H1 (cell line): ENCODE measurements around the gene DGKH. TPM values are rescaled to one million over a fixed set of nuclear protein-coding genes. Genes with fewer than 3 reads are reported as not detected.

Experiments
- CTCF ChIA-PET: fragments of 300-600 bp; sonication (Branson Sonifier 250); formaldehyde crosslinking; loops from one replicate; lab custom pipeline; 2021; ENCODE audit not compliant: partially characterized antibody; lab: Charles Lee
- POLR2A ChIA-PET: fragments of 300-600 bp; sonication (Branson Sonifier 250); formaldehyde crosslinking; loops from one replicate; lab custom pipeline; 2021; ENCODE audit warnings: inconsistent platforms; ENCODE audit not compliant: partially characterized antibody; lab: Charles Lee
- DNase-seq, 2 experiments: peaks; one replicate each; pipeline versions ENCODE4 v3.0.0 to v3.0.0-alpha.2; 2010 to 2022; ENCODE audit warnings: low spot score in 2 of 2, low read depth in 1 of 2, mixed read lengths in 1 of 2
- FAIRE-seq: peaks from 2 replicates; lab custom pipeline; 2011; peaks lifted over from hg19 to GRCh38; lab: Jason Lieb, UNC
- H2AFZ ChIP-seq: 2 replicates; pipeline ENCODE4 v1.8.1; 2012; ENCODE audit warnings: low read length, inconsistent platforms
- H2AK5ac ChIP-seq: 2 replicates; pipeline ENCODE4 v1.6.1; 2013; ENCODE audit warnings: low read depth, low read length
- H2BK120ac ChIP-seq: replicated peaks from 2 replicates; pipeline ENCODE3; 2013; ENCODE audit warnings: low read depth, low read length, inconsistent platforms
- H2BK12ac ChIP-seq: 2 replicates; pipeline ENCODE4 v1.6.1; 2013; ENCODE audit warnings: low read depth, low read length
- H2BK15ac ChIP-seq: 2 replicates; pipeline ENCODE4 v1.6.1; 2013; ENCODE audit warnings: low read length
- H2BK20ac ChIP-seq: 2 replicates; pipeline ENCODE4 v1.6.1; 2013; ENCODE audit warnings: low read length
- H2BK5ac ChIP-seq: 2 replicates; pipeline ENCODE4 v1.6.1; 2013; ENCODE audit warnings: low read depth, low read length
- H3K14ac ChIP-seq: 2 replicates; pipeline ENCODE4 v1.6.1; 2013; ENCODE audit warnings: inconsistent platforms; ENCODE audit not compliant: insufficient read length
- H3K18ac ChIP-seq: 2 replicates; pipeline ENCODE4 v1.6.1; 2013; ENCODE audit warnings: low read length; ENCODE audit errors: extremely low read depth
- H3K23ac ChIP-seq: 2 replicates; pipeline ENCODE4 v1.6.1; 2013; ENCODE audit warnings: inconsistent platforms; ENCODE audit not compliant: insufficient read length
- H3K23me2 ChIP-seq: 2 replicates; pipeline ENCODE4 v1.6.1; 2013; ENCODE audit warnings: low read depth, low read length
- H3K27ac ChIP-seq: 2 replicates; pipeline ENCODE4 v1.6.1; 2011; ENCODE audit warnings: low read depth, low read length, inconsistent platforms
- H3K27me3 ChIP-seq, 4 experiments: replicated peaks in 1 of 4; 1 replicate in 1 of 4; 2 replicates in 3 of 4; pipeline versions ENCODE4 v1.6.1 to v1.8.1; 2011 to 2013; ENCODE audit warnings: low read length in 3 of 4, mild to moderate bottlenecking in 3 of 4, inconsistent platforms in 2 of 4, mixed read lengths in 2 of 4, moderate library complexity in 1 of 4; ENCODE audit not compliant: control insufficient read depth in 3 of 4, insufficient read depth in 3 of 4; ENCODE audit errors: extremely low read depth in 1 of 4
- H3K36me3 ChIP-seq, 4 experiments: 2 replicates each; pipeline versions ENCODE4 v1.6.1 to v1.8.1; 2011 to 2013; ENCODE audit warnings: mild to moderate bottlenecking in 4 of 4, low read length in 3 of 4, moderate library complexity in 2 of 4, control low read depth in 1 of 4, inconsistent platforms in 1 of 4; ENCODE audit not compliant: insufficient read depth in 4 of 4, control insufficient read depth in 2 of 4
- H3K4ac ChIP-seq: replicated peaks from 2 replicates; pipeline ENCODE3; 2013; ENCODE audit warnings: low read length, low read depth, mixed read lengths, inconsistent platforms; ENCODE audit not compliant: insufficient read length
- H3K4me1 ChIP-seq, 4 experiments: replicated peaks in 1 of 4; 1 replicate in 1 of 4; 2 replicates in 3 of 4; pipeline versions ENCODE4 v1.6.1 to v1.8.1; 2011 to 2013; ENCODE audit warnings: low read length in 3 of 4, inconsistent platforms in 2 of 4, mixed read lengths in 1 of 4; ENCODE audit not compliant: insufficient read depth in 4 of 4, control insufficient read depth in 3 of 4
- H3K4me2 ChIP-seq, 2 experiments: 2 replicates each; pipeline versions ENCODE4 v1.6.1 to v1.8.1; 2011 to 2013; ENCODE audit warnings: low read depth in 2 of 2, low read length in 2 of 2, control low read depth in 1 of 2, inconsistent platforms in 1 of 2, mild to moderate bottlenecking in 1 of 2; ENCODE audit not compliant: insufficient read depth in 1 of 2
- H3K4me3 ChIP-seq, 4 experiments: fragments of 200-600, 300-600 bp in 1 of 4; sonication (generic), shearing (Covaris generic), sonication (Bioruptor Twin) in 1 of 4; 2 replicates each; pipeline versions ENCODE4 v1.5.1 to v1.8.1; 2011 to 2016; ENCODE audit warnings: low read length in 4 of 4, low read depth in 3 of 4, control low read depth in 2 of 4, inconsistent platforms in 2 of 4, mild to moderate bottlenecking in 2 of 4, mixed read lengths in 1 of 4, moderate library complexity in 1 of 4; ENCODE audit not compliant: insufficient read depth in 2 of 4; ENCODE audit errors: extremely low read depth in 1 of 4
- H3K56ac ChIP-seq: replicated peaks from 2 replicates; pipeline ENCODE3; 2013; ENCODE audit warnings: low read depth, mild to moderate bottlenecking, mixed read lengths, low read length, inconsistent platforms; ENCODE audit not compliant: insufficient read length
- H3K79me1 ChIP-seq: 2 replicates; pipeline ENCODE4 v1.6.1; 2013; ENCODE audit warnings: low read depth, low read length, control low read depth
- H3K79me2 ChIP-seq, 2 experiments: 2 replicates each; pipeline versions ENCODE4 v1.6.1 to v1.8.1; 2012 to 2013; ENCODE audit warnings: low read length in 2 of 2, mild to moderate bottlenecking in 2 of 2, inconsistent platforms in 1 of 2; ENCODE audit not compliant: insufficient read depth in 2 of 2, control insufficient read depth in 1 of 2
- H3K9ac ChIP-seq, 4 experiments: replicated peaks in 1 of 4; 1 replicate in 1 of 4; 2 replicates in 3 of 4; pipeline versions ENCODE4 v1.6.1 to v1.8.1; 2011 to 2013; ENCODE audit warnings: low read depth in 3 of 4, low read length in 3 of 4, control low read depth in 2 of 4, mild to moderate bottlenecking in 2 of 4, moderate library complexity in 2 of 4, inconsistent platforms in 1 of 4; ENCODE audit errors: extremely low read depth in 1 of 4
- H3K9me3 ChIP-seq, 2 experiments: 2 replicates each; pipeline versions ENCODE4 v1.6.1 to v1.8.1; 2012 to 2013; ENCODE audit warnings: mild to moderate bottlenecking in 2 of 2, moderate library complexity in 2 of 2, control low read depth in 1 of 2, inconsistent platforms in 1 of 2, low read depth in 1 of 2, low read length in 1 of 2, mixed read lengths in 1 of 2; ENCODE audit not compliant: insufficient read depth in 2 of 2
- H4K20me1 ChIP-seq, 2 experiments: replicated peaks in 1 of 2; 2 replicates each; pipeline versions ENCODE3 to v1.8.1; 2011 to 2013; ENCODE audit warnings: inconsistent platforms in 2 of 2, low read length in 2 of 2, mild to moderate bottlenecking in 1 of 2; ENCODE audit not compliant: insufficient read depth in 2 of 2, control insufficient read depth in 1 of 2
- H4K5ac ChIP-seq: 2 replicates; pipeline ENCODE4 v1.6.1; 2013; ENCODE audit warnings: low read length, low read depth, mixed read lengths, inconsistent platforms; ENCODE audit not compliant: insufficient read length
- H4K8ac ChIP-seq: 2 replicates; pipeline ENCODE4 v1.8.0; 2013; ENCODE audit warnings: mild to moderate bottlenecking, moderate library complexity, low read length, inconsistent platforms; ENCODE audit not compliant: insufficient read depth; ENCODE audit errors: extremely low read depth
- H4K91ac ChIP-seq: replicated peaks from 2 replicates; pipeline ENCODE3; 2013; ENCODE audit warnings: low read length, mixed read lengths, inconsistent platforms; ENCODE audit not compliant: insufficient read length
- CBX8 ChIP-seq: fragments of 300-800, 300-1000 bp; sonication (generic); IDR thresholded peaks from 2 replicates; pipeline ENCODE4 v1.7.1; 2016; ENCODE audit warnings: low read depth, low read length, borderline replicate concordance
- CREB1 ChIP-seq: IDR thresholded peaks from 2 replicates; pipeline ENCODE4 v1.6.1; 2012; ENCODE audit warnings: inconsistent platforms
- CTCF ChIP-seq, 3 experiments: IDR thresholded peaks; 1 replicate in 2 of 3; 2 replicates in 1 of 3; pipeline versions ENCODE4 v1.5.1 to v1.6.1; 2011; ENCODE audit warnings: low read length in 3 of 3, mild to moderate bottlenecking in 3 of 3, inconsistent platforms in 2 of 3, low read depth in 1 of 3, moderate library complexity in 1 of 3; ENCODE audit not compliant: insufficient read depth in 1 of 3; ENCODE audit errors: control extremely low read depth in 1 of 3
- EGR1 ChIP-seq: IDR thresholded peaks from 2 replicates; pipeline ENCODE4 v1.6.1; 2011; ENCODE audit warnings: low read depth, low read length, borderline replicate concordance
- EP300 ChIP-seq, 2 experiments: IDR thresholded peaks; 1 replicate in 1 of 2; 2 replicates in 1 of 2; pipeline ENCODE4 v1.6.1; 2011 to 2012; ENCODE audit warnings: low read depth in 2 of 2, low read length in 2 of 2, mild to moderate bottlenecking in 2 of 2, borderline replicate concordance in 1 of 2, inconsistent platforms in 1 of 2, moderate library complexity in 1 of 2
- NRF1 ChIP-seq: IDR thresholded peaks from 2 replicates; pipeline ENCODE4 v1.6.1; 2011; ENCODE audit warnings: mild to moderate bottlenecking, low read depth, low read length, improper control_type of control experiment
- POLR2A ChIP-seq, 2 experiments: IDR thresholded peaks; 1 replicate in 1 of 2; 2 replicates in 1 of 2; pipeline ENCODE4 v1.6.1; 2011; ENCODE audit warnings: low read depth in 2 of 2, low read length in 2 of 2, mild to moderate bottlenecking in 2 of 2; ENCODE audit errors: control extremely low read depth in 1 of 2
- SIX5 ChIP-seq: IDR thresholded peaks from 2 replicates; pipeline ENCODE4 v1.6.1; 2011; ENCODE audit warnings: mild to moderate bottlenecking, low read depth, low read length
- SP1 ChIP-seq: IDR thresholded peaks from 2 replicates; pipeline ENCODE4 v1.6.1; 2011; ENCODE audit warnings: low read depth, low read length
- TAF7 ChIP-seq: optimal IDR thresholded peaks from 2 replicates; pipeline ENCODE3; 2011; ENCODE audit warnings: low read depth, mild to moderate bottlenecking, inconsistent platforms, low read length, moderate library complexity, borderline replicate concordance
- TCF12 ChIP-seq: IDR thresholded peaks from 2 replicates; pipeline ENCODE4 v1.6.1; 2011; ENCODE audit warnings: low read depth, mild to moderate bottlenecking, low read length
- WGBS, 2 experiments: shearing (Covaris generic) in 1 of 2; methylation state at CpG; one replicate each; pipeline versions ENCODE4 v1.1.6 to v1.1.7; 2013 to 2015; ENCODE audit warnings: low lambda C conversion rate in 2 of 2, mixed read lengths in 2 of 2, inconsistent platforms in 1 of 2, low coverage in 1 of 2, missing lambda C conversion rate in 1 of 2; ENCODE audit not compliant: insufficient replicate concordance in 2 of 2, insufficient coverage in 1 of 2, insufficient read length in 1 of 2; ENCODE audit errors: extremely low coverage in 1 of 2, missing lambda C conversion rate in 1 of 2; 5-methylcytosine and 5-hydroxymethylcytosine counted together
- polyA plus RNA-seq, 7 experiments: library from polyadenylated mRNA; depleted of rRNA in 3 of 7; stranded (reverse) in 5 of 7; unstranded in 2 of 7; fragments of >200 nt in 5 of 7; fragments of 200-250 nt in 2 of 7; gene quantifications; 1 replicate in 5 of 7; 2 replicates in 1 of 7; 4 replicates in 1 of 7; pipeline versions ENCODE4 v1.2.1 to v1.2.3, GENCODE V29; 2011 to 2013; ENCODE audit warnings: missing spikeins in 2 of 7, mixed read lengths in 2 of 7
- total RNA-seq: library from RNA; stranded (reverse); fragmentation: NEBNext Ultra II Directional; extraction: Animal tissue kit (Norgen Biotek cat#: 25700); gene quantifications from 2 replicates; pipeline ENCODE4 v1.2.1, GENCODE V29; 2021

DGKH gene
- total and polyA plus RNA-seq, 2 of the 8 experiments (the other 6 are each of a cell fraction or from before 2014, with no cell fraction given): 2.1 to 7.9 TPM

- Histone ChIP-seq H3K36me3 (0 out of 8 replicates have a peak, but pooled peaks cover 0 to 2% (median 0%) of the 10 kb centered on the region in 4 experiments), H3K79me1 (no peaks in the 10 kb centered on the region), H3K4ac (no peak overlapping the region), H2AK5ac (no peak overlapping the region), H4K5ac (no peak overlapping the region), H3K18ac (no peak overlapping the region), H3K27ac (no peak overlapping the region), H3K56ac (no peak overlapping the region), H3K27me3 (no peaks in the 10 kb centered on the region), H2BK5ac (no peak overlapping the region), H3K9me3 (peaks cover 3 to 4% of the 10 kb centered on the region in 2 experiments; a peak in 2 of 4 replicates), H3K23ac (no peak overlapping the region), H2AFZ (no peak overlapping the region), H2BK15ac (no peak overlapping the region), H4K20me1 (no peaks in the 10 kb centered on the region), H3K9ac (no peak overlapping the region), H3K4me2 (no peak overlapping the region), H4K91ac (no peak overlapping the region), H3K14ac (no peak overlapping the region), H4K8ac (no peak overlapping the region), H3K4me3 (no peak overlapping the region), H3K4me1 (no peaks in the 10 kb centered on the region), H3K79me2 (no peaks in the 10 kb centered on the region), H2BK12ac (no peak overlapping the region), H2BK120ac (no peak overlapping the region), H3K23me2 (no peaks in the 10 kb centered on the region; the same call in 1 of the 2 replicates), H2BK20ac (no peak overlapping the region)
- WGBS, 2 experiments: 100% methylated on average over 1 of the region's 1 CpG; no CpG with 5 or more reads in 1 of the 2 experiments
- ChIA-PET CTCF (interaction anchor here (0.6 kb wide), 1 partner anchor 15 kb away, joined by 4 read pairs; no protein-coding TSS in a partner anchor), POLR2A (no interaction called here)
- FAIRE-seq (no peak), DNase-seq (no peak)
- no peak for TF ChIP-seq SP1
- no peak for TF ChIP-seq TAF7
- TF ChIP-seq CBX8: no peak
- no peak for TF ChIP-seq EP300 (IDR thresholded peaks at IDR 0.05; ENCODE audit: borderline replicate concordance in 1 of 2, low read depth in 2 of 2, low read length in 2 of 2)
- no peak for TF ChIP-seq TCF12
- no peak for TF ChIP-seq EGR1
- no peak for TF ChIP-seq CTCF (IDR thresholded peaks at IDR 0.05; ENCODE audit: control extremely low read depth in 1 of 3, insufficient read depth in 1 of 3, low read depth in 1 of 3, low read length in 3 of 3)
- TF ChIP-seq CREB1: no peak
- TF ChIP-seq SIX5: no peak
- no peak for TF ChIP-seq NRF1
- no peak for TF ChIP-seq POLR2A (IDR thresholded peaks at IDR 0.05; ENCODE audit: control extremely low read depth in 1 of 2, low read depth in 2 of 2, low read length in 2 of 2)
These were observed 38.1 kb downstream of the DGKH start for GRCh38 chr13:42086582-42086981.
